GM18526 (cell line): ENCODE data around the gene WDR82.

Experiments
- POLR2A ChIP-seq: IDR thresholded peaks from 3 replicates; pipeline ENCODE4 v1.6.1; 2011; ENCODE audit not compliant: insufficient read length; ENCODE audit errors: extremely low read depth

WDR82 gene, protein sequence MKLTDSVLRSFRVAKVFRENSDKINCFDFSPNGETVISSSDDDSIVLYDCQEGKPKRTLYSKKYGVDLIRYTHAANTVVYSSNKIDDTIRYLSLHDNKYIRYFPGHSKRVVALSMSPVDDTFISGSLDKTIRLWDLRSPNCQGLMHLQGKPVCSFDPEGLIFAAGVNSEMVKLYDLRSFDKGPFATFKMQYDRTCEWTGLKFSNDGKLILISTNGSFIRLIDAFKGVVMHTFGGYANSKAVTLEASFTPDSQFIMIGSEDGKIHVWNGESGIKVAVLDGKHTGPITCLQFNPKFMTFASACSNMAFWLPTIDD

DNA sequence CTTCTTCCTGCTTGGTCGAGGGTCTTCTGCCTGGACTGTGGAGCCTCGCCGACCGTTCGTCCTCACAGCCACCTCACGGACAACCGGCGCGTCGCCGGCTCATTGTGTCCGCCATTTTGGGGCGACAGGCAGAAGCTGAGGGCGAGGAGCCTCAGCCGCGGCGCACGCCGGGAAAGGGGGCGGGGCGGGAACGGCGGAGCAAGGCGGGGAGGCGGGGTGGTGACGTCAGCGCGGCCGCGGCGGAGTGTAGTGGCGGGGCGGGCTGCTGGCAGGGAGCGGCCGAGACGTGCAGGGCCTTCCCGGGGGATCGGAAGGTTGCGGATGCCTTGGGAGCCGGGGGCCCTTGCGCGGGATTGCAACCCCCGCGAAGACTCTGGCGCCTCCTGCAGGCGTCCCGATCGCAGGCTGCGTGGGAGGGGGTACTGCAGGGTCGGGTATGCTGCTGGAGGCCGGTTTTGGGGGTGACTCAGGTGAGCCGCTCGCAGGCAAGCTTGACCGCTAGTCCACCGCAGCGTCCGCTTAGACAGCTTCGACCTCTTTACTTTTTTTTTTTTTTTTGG is at the start of gene WDR82:
Gene WDR82, minus strand, starts transcription at position 140 of the 560 bp plus-strand sequence. CDS start 288 bp downstream, outside the sequence.
- TF ChIP-seq POLR2A = peak; percentile 97

DNA sequence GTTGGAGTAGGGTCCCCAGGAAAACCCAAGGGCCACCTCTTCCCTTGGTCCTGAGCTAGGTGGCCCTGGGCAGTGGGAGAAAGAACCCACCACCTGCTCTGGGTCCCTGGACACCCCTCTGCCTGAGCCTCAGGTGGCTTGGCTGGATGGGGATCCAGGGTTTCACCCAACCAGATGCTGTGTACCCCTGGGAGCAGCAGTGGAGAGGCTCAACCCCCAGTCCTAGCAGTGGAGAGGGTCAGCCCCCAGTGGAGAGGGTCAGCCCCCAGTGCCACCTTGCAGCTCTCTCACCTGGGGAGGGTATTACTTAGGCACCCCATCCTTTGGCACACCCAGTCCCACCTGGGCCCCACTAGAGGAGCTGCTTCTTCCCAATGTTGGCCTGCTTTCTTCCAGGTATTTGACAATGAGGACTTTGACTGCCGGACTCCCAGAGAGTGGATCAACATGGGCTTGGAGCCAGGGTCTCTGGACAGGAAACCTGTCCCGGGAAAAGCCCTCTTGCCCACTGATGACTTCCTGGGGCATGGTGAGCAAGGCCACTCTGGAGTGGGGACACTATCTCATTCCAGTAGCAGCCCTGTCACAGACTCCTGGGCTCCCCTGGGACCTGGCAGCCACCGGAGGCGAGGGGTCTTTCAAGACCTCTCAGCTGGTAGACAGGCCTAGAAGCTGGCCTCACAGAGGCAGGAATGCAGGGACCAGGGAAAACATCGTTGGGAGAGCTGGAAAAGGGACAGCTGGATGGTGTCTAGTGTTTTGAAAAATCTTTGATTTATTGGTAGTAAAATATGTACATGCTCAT is 49.2 kb upstream of the WDR82 start:
- TF ChIP-seq POLR2A = no peak

DNA sequence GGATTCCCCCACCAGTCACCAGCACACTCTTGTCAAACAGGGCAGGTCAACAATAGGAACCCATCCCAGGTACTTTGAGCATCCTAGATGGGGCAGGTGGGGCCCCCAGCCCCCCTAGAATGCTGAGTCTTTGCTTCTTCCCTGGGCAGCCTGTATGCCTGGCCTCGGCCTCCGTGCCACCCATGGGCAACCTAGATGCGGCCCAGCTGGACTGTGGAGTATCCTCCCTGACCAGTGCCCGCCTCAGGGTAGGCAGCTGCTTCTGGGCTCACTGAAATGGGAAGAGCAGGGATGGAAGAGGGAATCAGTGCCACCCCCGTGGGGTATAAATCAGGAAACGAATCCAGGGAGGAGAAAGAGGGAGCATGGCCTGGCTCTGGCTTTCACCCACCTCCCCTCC is 48.5 kb upstream of the WDR82 start:
- no peak for TF ChIP-seq POLR2A

DNA sequence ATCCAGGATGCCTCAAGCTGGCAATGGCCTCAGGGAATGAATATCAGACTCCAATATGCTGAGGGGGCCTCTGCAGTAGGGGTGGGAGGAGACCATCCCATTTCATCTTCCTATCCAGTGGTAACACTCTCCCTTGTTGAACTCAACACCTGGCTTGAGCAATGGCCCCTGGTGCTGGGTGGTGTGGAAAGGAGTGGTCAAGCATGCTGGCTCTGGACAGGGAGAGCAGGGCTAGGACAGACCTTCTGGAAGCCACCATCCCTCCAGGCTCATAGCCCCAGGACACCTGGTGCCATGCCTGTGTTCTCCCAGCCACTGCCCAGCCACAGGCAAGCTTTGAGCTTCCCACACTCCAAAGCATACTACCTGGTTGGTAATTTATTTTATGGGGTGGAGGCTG is 47.2 kb upstream of the WDR82 start:
- TF ChIP-seq POLR2A = no peak

DNA sequence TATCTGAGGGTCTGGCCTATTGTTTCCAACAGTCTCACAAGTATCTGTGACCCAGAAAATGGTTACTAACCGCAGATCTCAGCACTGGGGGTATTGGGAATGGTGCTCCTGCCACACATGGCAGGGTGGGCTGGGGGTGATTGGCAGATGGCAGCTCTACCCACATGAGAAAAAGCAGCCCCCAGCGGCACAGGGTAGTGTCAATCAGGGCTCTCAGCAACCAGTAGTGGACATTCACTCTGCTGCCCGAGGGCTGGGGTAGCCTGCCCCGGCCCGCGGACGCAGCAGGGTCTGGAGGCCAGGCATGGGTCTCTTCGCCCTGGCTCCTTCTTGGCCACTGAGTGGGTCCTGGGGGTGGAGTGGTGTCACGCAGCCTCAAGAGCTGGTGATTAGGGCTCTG is 46.2 kb upstream of the WDR82 start:
- no peak for TF ChIP-seq POLR2A

DNA sequence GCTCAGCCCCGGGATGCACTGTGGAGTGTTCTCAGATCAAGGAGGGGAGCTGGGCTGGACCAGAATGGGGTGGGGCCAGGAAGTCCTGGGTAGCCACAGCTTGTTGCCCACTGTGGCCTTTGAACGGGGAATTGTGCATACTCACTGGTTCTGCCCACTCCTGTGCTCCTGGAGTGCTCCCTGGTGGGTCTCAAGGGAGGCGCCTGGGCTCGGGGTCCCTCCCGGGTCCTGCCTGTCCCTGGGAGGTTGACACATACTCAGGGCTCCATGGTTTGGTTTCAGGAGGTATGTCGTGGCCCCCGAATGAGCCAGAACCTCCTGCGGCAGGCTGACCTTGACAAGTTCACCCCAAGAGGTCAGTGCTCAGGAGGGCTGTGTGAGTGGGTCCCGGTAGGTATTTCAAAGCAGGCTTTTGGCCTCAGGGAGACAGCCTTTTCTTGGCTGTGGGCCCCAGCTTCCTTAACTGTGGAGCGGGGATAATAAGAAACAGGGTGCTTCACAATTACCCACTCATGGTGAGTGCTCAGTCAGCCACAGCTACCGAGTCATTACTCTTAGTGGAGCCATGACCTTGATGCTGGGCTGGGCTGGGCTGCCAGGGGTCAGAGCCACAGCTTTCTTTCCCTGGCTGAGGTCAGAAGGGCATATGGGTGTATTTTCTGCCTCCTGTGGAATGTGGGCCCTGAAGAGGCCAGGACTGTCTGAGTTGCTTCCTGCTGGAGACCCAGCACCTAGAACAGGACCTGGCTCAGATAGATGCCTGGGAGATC is 45.3 kb upstream of the WDR82 start:
- no peak for TF ChIP-seq POLR2A

DNA sequence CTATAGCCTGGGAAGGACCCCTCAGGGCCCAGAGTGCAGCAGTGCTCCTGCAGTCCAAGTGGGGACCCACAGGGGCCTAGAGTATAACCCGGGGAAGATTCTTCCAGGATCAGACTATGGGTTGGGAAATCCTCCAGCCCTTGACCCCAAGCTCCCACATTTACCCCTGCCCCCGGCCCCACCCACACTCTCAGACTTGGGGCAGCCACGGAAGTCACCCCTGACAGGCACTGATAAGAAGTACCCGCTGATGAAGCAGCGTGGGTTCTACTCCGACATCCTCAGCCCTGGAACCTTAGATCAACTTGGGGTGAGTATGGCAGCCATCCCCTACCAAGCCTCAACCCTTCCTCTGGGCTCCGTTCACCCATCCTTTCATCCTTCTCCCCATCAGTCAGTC is 44.0 kb upstream of the WDR82 start:
- no peak for TF ChIP-seq POLR2A

DNA sequence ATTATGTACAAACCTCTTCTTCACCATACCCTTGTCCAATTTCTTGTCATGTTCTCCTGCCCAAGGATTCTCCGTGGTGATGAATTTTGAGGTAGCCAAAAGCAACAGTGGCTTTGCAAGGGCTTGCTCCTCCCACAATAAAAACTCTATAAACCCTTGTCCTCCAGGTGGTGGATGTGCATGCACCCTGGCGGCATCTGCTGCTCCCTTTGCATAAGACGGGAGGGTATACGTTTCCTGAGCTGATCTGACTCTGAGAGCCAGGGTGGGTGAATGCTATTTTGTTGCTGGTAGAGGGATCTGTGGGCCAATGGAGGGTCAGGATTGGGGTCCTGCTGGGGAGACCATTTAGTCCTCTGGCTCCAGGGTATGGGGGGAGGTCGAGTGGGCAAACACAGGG is 43.0 kb upstream of the WDR82 start:
- no peak for TF ChIP-seq POLR2A

DNA sequence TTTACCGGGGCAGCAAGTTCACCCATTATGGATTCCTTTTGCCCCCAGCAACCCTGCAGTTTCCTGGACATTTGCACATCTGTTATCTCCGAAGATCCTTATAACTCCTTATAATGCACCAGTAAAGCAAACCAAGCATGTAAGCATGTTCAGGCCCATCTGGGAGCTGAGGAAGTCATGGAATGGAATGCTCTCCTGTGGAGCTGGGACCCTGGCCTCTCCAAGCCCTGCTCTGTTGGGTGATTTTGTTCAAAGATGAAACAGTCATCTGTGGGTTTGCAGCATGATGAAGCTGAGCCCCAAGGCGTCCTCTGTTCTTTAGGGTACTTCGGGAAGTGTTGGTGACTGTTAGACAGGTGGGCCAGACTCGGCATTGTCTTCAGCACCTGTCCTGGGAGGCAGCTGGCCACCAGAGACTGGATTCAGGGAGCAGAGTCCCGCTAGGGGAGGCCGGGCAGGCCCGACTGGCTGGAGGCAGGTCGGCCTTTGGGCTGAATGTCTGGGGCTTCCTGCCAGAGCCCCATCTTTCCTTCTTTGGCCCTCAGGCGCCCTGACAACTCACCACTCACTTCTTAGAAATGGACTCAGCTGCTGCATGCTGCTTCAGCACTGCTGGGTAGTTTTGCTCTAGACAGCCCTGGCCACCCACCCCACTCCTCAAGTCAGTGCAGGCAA is 41.6 kb upstream of the WDR82 start:
- no peak for TF ChIP-seq POLR2A

DNA sequence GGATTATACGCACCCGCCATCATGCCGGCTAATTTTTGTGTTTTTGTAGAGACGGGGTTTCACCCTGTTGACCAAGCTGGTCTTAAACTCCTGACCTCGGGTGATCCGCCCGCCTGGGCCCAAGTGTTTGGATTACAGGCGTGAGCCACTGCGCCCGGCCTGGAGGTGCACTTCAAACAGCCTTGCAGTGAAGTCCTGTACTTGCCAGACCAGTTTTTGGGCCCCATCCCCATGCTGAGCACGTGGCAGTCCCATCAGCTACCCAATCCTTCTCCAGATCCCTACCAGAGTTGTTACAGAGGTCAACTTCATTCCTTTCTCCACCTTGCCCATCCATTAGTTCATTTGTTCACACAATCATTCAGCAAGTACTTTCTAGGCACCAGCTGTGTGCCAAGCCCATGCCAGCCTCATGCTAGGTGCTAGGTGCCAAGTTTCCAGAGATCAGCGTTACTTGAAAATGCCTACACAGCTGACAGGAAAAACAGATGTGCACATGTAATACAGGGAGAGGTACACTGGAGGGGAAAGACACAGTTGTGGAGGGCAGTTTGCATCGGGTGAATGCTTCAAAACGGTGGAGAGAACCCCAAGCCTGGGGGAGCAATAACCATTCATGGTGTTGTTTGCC is 39.9 kb upstream of the WDR82 start:
- TF ChIP-seq POLR2A = no peak

DNA sequence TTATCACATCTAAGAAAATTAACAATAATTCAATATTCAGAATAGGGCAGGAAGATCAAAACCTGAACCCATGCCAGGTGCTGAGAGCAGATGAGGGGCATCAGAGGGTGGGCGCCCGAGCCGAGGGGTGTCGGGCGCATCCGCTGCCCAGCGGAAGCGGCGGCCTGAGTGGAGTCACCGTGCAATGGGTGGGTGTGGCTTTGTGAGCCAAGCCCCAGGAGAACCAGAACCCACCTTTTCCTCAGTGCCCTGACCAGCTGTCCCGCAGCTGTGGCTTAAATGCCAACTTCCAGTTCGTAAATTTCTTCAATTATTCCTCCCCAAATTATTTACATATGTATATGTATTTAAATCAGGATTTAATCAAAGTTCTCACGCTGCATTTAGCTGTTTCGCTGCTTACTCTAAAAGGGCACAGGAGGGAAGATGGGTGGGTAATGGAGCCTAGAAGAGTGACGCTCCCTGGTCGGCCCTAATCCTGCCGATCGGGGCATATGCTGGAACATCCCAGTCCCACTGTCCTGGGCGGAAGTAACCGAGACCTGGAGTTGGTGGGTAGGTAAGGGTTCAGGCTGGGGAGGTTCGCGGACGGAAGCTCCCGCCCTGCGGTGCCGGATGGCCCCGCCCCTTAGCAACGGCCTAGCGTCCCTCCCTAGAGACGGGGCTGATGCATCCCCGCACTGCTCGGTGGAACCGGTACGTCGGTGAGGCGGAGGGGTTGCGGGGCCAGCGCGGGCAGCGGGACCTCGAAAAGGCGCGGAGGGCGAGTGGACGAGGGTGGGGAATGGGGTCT is 39.0 kb upstream of the WDR82 start:
- no peak for TF ChIP-seq POLR2A

DNA sequence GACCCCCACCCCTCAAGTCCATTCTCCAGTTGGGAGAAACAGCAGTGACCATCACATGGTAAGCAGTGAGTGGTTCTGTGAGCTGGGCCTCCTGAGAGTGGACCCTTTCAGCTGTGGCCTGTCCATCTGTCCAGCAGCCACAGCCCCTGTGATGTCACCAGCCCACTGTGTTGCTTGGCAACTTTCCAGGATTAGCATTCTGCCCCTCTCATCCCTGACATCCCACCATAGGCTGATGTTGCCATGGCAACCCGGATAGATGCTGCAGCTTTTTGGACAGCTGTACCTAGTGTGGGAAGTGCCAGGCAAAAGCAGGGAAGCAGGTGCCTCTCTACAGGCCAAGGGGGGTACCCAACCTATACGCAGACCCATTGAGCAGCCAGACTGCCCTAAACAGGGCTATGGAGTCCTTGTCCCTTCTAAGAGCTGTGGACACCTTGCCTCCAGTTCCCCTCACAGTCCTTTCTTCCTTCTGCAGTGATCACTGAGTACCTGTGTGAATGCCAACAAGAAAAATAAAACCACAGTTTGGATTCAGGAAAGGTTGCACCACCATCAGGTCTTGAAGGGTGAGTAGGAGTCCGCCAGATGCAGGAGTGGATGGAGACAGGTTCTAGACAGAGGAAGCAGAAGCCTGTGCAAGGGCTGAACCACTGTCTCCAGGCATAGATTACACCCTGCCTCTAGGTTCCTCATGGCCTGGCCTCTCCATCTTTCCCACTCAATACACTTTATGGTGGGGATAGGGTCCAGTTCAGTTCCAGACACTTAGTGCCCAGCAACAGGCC is 37.7 kb upstream of the WDR82 start, which contains the start of gene DNAH1:
Gene DNAH1, plus strand, starts transcription at position 343 of the 788 bp plus-strand sequence. CDS start 6,124 bp downstream, outside the sequence.
- no peak for TF ChIP-seq POLR2A

DNA sequence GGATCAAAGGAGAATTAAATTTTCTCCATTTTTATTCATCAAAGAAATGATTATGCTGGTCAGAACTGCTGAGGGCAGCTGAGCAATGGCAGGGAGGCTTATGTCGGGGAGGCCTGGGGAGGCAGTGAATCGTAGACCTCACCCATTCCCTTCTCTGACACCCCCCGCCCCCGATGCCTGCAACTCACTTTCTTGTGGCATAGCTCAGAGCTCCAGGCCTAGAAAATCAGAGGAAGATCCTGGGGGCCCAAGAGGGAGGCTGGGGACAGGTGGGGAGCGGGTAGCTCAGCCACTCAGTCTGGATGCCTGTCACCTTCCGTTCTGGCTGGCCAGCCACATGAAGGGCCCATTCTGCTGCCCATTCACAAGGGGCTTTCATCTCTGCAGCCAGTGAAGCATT is 36.6 kb upstream of the WDR82 start:
- no peak for TF ChIP-seq POLR2A
